Esophagus muscularis mucosa (tissue), 4 donors: ENCODE data around the gene PEX14. TPM values are rescaled to one million over a fixed set of nuclear protein-coding genes. Genes with fewer than 3 reads are reported as not detected.

ENCODE experiments used
- DNase-seq: peaks from one replicate; pipeline ENCODE4 v3.0.0-alpha.2; 2017; ENCODE audit errors: extremely low spot score
- H3K27ac ChIP-seq, 4 donors: fragments of 200-600 bp; sonication (generic); replicated peaks in 1 of 4; 1 replicate in 3 of 4; 2 replicates in 1 of 4; pipeline ENCODE4 v1.5.1; 2016 to 2019; ENCODE audit warnings: mild to moderate bottlenecking in 1 of 4
- H3K27me3 ChIP-seq, 4 donors: fragments of 200-600 bp; sonication (generic); one replicate each; pipeline versions ENCODE4 v1.5.1 to v1.6.0; 2016 to 2019
- H3K36me3 ChIP-seq, 4 donors: fragments of 200-600 bp; sonication (generic); one replicate each; pipeline ENCODE4 v1.5.1; 2016 to 2019
- H3K4me1 ChIP-seq, 4 donors: fragments of 200-600 bp; sonication (generic); one replicate each; pipeline ENCODE4 v1.5.1; 2016 to 2019
- H3K4me3 ChIP-seq, 4 donors: fragments of 200-600 bp; sonication (generic); 1 replicate in 2 of 4; 2 replicates in 2 of 4; pipeline ENCODE4 v1.5.1; 2016 to 2019; ENCODE audit warnings: mild to moderate bottlenecking in 4 of 4, moderate library complexity in 1 of 4
- H3K9me3 ChIP-seq, 4 donors: fragments of 200-600 bp; sonication (generic); 1 replicate in 3 of 4; 2 replicates in 1 of 4; pipeline ENCODE4 v1.5.1; 2016 to 2019
- EP300 ChIP-seq: sonication (generic); formaldehyde crosslinking; IDR thresholded peaks from one replicate; pipeline ENCODE4 v1.6.1; 2017; ENCODE audit warnings: antibody characterized with exemption
- POLR2A ChIP-seq: fragments of 450-650 bp; IDR thresholded peaks from one replicate; pipeline ENCODE4 v1.6.1; 2017; ENCODE audit warnings: antibody characterized with exemption, moderate library complexity, mild to moderate bottlenecking, low read depth
- POLR2AphosphoS5 ChIP-seq, 2 donors: sonication (generic); formaldehyde crosslinking; IDR thresholded peaks; one replicate each; pipeline ENCODE4 v1.6.1; 2017; ENCODE audit warnings: antibody characterized with exemption in 2 of 2
- WGBS: methylation state at CpG from one replicate; pipeline ENCODE4 v1.1.5; 2018; 5-methylcytosine and 5-hydroxymethylcytosine counted together
- intact Hi-C: fragments of 100-400 bp; cut with DNase I; formaldehyde crosslinking; loops from one replicate; pipeline ENCODE4 v1.15.1; 2023
- total RNA-seq, 4 donors: library from RNA; depleted of rRNA; stranded (reverse); fragments of >200 nt; gene quantifications; one replicate each; pipeline versions ENCODE4 v1.1.0 to v1.2.1, GENCODE V29; 2016
- TF ChIP-seq, protein P1 (sequence below), 3 experiments: fragments of 200-600 bp in 2 of 3; fragments of 450-650 bp in 1 of 3; sonication (generic) in 2 of 3; IDR thresholded peaks; one replicate each; pipeline ENCODE4 v1.5.1; 2017 to 2019; ENCODE audit warnings: antibody characterized with exemption in 3 of 3, mild to moderate bottlenecking in 2 of 3, moderate library complexity in 1 of 3

Gene PEX14
- total RNA-seq, 4 donors from 2014 or later: 16.2 to 24.2 (median 20.1) TPM

DNA sequence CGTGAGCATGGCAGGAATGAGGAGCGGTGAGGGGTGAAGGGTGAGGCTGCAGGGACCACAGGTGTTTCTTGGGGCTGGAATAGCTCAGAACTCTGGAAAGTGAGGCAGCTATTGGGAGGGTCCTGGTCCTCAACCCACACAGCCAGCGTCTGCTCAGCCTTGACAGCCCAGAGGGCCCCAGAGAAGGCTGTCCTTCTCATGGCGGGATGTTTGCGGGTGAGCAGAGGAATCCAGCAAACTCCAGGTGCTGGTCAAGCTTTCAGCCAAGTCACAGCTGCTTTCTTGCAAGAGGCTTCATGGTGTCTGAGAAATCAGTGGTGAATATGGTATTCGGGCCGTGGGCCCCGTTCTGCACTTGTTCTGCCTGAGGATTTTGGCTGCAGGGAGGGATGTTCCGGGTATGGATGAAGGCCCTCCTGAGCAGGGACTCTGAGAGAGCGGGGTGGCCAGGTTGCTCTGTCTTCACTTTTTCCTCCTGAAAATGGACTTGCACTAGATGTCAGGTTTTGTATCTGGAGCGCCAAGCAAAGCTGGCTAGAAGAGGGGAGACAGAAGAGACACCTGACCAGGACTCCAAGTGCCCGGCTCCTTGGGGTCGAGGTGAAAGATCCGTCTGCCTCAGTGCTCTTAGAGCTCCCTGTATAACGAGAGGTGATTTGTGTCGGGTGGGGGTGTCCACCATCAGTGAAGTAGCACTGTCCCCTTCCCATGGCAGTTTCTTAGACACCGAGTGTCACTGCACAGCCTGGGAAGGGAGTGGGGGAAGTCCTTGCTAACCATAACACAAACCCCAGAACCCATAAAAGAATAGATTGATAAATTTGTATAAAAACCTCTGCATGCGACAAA lies 139.9 kb downstream of the PEX14 start:
- no peaks in the 10 kb centered on the region for H3K27me3 ChIP-seq
- H3K27ac ChIP-seq: no peak overlapping the region
- peaks cover 0 to 21% (median 5%) of the 10 kb centered on the region in 4 donors for H3K36me3 ChIP-seq
- 93% methylated on average over 18 of the region's 18 CpGs for WGBS
- TF ChIP-seq POLR2AphosphoS5 (IDR thresholded peaks at IDR 0.05) (no peak), POLR2A (no peak), EP300 (no peak)
- TF ChIP-seq, protein P1, sequence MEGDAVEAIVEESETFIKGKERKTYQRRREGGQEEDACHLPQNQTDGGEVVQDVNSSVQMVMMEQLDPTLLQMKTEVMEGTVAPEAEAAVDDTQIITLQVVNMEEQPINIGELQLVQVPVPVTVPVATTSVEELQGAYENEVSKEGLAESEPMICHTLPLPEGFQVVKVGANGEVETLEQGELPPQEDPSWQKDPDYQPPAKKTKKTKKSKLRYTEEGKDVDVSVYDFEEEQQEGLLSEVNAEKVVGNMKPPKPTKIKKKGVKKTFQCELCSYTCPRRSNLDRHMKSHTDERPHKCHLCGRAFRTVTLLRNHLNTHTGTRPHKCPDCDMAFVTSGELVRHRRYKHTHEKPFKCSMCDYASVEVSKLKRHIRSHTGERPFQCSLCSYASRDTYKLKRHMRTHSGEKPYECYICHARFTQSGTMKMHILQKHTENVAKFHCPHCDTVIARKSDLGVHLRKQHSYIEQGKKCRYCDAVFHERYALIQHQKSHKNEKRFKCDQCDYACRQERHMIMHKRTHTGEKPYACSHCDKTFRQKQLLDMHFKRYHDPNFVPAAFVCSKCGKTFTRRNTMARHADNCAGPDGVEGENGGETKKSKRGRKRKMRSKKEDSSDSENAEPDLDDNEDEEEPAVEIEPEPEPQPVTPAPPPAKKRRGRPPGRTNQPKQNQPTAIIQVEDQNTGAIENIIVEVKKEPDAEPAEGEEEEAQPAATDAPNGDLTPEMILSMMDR (IDR thresholded peaks at IDR 0.05): no peak
- intact Hi-C loops: no loop called here
- H3K9me3 ChIP-seq: no peaks in the 10 kb centered on the region
- DNase-seq: no peak
- H3K4me3 ChIP-seq: no peak overlapping the region
- peaks cover 0 to 4% (median 0%) of the 10 kb centered on the region in 4 donors for H3K4me1 ChIP-seq

DNA sequence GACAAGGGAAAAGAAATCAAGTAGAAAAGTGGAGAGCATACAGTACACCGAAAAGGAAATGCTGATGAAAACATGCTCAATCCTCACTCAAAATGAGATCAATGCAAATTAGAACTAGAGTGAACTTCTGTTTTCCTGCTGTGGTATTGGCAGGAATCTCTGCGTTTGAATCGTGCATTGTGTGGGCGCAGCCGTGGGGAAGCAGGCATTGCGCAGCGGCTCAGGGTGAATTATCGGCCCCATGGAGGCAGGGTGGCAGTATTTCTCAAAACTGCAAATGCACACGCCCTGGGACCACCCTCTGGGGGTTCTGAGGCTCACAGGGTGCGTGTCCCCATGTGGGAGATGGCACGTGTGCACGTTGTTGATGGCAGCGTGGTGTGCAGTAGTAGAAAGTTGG lies 140.6 kb downstream of the PEX14 start:
- intact Hi-C loops: no loop called here
- no peak for DNase-seq
- Histone ChIP-seq H3K36me3 (peaks cover 0 to 21% (median 5%) of the 10 kb centered on the region in 4 donors), H3K4me3 (no peak overlapping the region), H3K9me3 (no peaks in the 10 kb centered on the region), H3K27me3 (no peaks in the 10 kb centered on the region), H3K4me1 (peaks cover 0 to 4% (median 0%) of the 10 kb centered on the region in 4 donors), H3K27ac (no peak overlapping the region)
- WGBS: 92% methylated on average over 13 of the region's 13 CpGs
- no peak for TF ChIP-seq POLR2AphosphoS5 (IDR thresholded peaks at IDR 0.05)
- TF ChIP-seq POLR2A: no peak
- TF ChIP-seq EP300: no peak
- TF ChIP-seq, protein P1 (IDR thresholded peaks at IDR 0.05): no peak

DNA sequence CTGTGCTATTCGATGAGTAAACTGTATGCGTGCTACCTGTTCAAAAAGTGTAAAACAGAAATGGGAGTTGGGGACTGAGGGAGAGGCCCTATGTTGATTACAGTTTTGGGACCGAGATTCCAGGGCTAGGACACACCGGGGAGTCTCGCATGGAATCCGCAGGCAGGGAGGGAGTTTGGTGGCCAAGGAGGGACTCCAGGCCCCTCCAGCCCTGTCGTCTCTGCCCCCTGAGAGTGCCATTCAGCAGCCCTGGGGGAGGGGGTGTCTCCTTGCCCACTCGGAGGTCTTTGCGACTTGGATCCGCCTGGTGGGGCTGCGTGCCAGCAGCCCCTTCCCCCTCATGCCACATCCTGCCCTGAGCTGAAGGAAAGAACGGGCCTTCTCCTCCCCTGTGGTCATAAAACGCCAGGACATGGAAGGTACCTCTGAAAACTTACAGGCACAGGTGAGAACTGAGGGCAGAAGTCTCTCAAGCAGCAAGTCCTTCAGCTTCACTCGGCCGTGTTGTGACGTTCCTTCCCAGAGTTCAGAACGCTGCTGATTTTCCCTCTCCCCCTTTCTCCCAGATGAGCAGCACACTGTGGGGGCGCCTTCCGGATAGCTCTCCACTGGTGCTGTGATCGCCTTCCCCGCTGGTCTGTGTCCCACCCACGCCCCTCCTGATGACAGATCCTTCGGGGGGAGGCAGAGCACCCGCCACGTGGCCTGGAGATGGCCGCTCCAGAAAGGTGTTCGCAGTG lies 141.4 kb downstream of the PEX14 start:
- H3K4me1 ChIP-seq: peaks cover 0 to 4% (median 0%) of the 10 kb centered on the region in 4 donors
- no peaks in the 10 kb centered on the region for H3K27me3 ChIP-seq
- H3K36me3 ChIP-seq: peaks cover 0 to 21% (median 5%) of the 10 kb centered on the region in 4 donors
- H3K4me3 ChIP-seq: no peak overlapping the region
- no peaks in the 10 kb centered on the region for H3K9me3 ChIP-seq
- DNase-seq: no peak
- no peak overlapping the region for H3K27ac ChIP-seq
- WGBS: 95% methylated on average over 18 of the region's 27 CpGs
- intact Hi-C loops: no loop called here
- no peak for TF ChIP-seq POLR2A
- TF ChIP-seq EP300: no peak
- TF ChIP-seq POLR2AphosphoS5 (IDR thresholded peaks at IDR 0.05): no peak
- TF ChIP-seq, protein P1 (IDR thresholded peaks at IDR 0.05): no peak

DNA sequence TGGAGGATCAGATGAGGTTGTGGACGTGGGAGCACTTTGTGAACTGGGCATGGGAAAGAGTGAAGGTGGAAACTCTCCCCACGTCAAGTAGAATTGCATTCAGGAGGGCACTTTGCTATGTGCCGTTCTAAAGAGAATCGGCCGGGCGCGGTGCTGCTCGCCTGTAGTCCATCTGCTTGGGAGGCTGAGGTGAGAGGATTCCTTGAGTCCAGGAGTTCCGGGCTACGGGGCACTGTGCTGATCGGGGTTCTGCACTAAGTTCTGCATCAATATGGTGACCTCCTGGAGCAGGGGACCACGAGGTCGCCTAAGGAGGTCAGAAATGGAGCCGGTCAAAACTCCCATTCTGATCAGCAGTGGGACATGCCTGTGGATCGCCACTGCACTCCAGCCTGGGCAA lies 141.9 kb downstream of the PEX14 start:
- no peak for DNase-seq
- H3K27me3 ChIP-seq: no peaks in the 10 kb centered on the region
- no peak overlapping the region for H3K27ac ChIP-seq
- H3K4me1 ChIP-seq: peaks cover 0 to 3% (median under 1%) of the 10 kb centered on the region in 4 donors
- H3K36me3 ChIP-seq: peaks cover 0 to 24% (median 5%) of the 10 kb centered on the region in 4 donors
- TF ChIP-seq, protein P1 (IDR thresholded peaks at IDR 0.05): no peak
- no peak for TF ChIP-seq EP300
- no peak for TF ChIP-seq POLR2AphosphoS5 (IDR thresholded peaks at IDR 0.05)
- TF ChIP-seq POLR2A: no peak
- no peak overlapping the region for H3K4me3 ChIP-seq
- H3K9me3 ChIP-seq: no peaks in the 10 kb centered on the region
- intact Hi-C loops: no loop called here
- 96% methylated on average over 14 of the region's 15 CpGs for WGBS
